Gastrocnemius medialis (tissue), 4 donors: Measurements from ENCODE around the gene CCNT2. TPM values are rescaled to one million over a fixed set of nuclear protein-coding genes. Genes with fewer than 3 reads are reported as not detected.

Experiments
- ATAC-seq, 2 donors: fragments of 150-250 bp; one replicate each; pipeline ENCODE4 v1.9.1; 2016
- DNase-seq, 2 donors: peaks; one replicate each; pipeline ENCODE4 v3.0.0-alpha.2; 2019
- H3K27ac ChIP-seq, 4 donors: fragments of 200-600 bp; sonication (generic); 1 replicate in 1 of 4; 2 replicates in 3 of 4; pipeline ENCODE4 v1.5.1; 2016 to 2018; ENCODE audit warnings: mild to moderate bottlenecking in 2 of 4, moderate library complexity in 1 of 4
- H3K27me3 ChIP-seq, 3 donors: fragments of 200-600 bp; sonication (generic) in 2 of 3; 1 replicate in 1 of 3; 2 replicates in 2 of 3; pipeline versions ENCODE4 v1.5.1 to v1.6.0; 2016 to 2019; ENCODE audit warnings: mild to moderate bottlenecking in 1 of 3, moderate library complexity in 1 of 3
- H3K36me3 ChIP-seq, 2 donors: fragments of 200-600 bp; sonication (generic) in 1 of 2; one replicate each; pipeline ENCODE4 v1.5.1; 2017 to 2018
- H3K4me1 ChIP-seq, 2 donors: fragments of 200-600 bp; sonication (generic) in 1 of 2; one replicate each; pipeline ENCODE4 v1.5.1; 2016 to 2017; ENCODE audit warnings: mild to moderate bottlenecking in 2 of 2
- H3K4me3 ChIP-seq, 4 donors: fragments of 200-600 bp; sonication (generic) in 3 of 4; 1 replicate in 1 of 4; 2 replicates in 3 of 4; pipeline ENCODE4 v1.5.1; 2016 to 2019; ENCODE audit warnings: mild to moderate bottlenecking in 2 of 4
- H3K9me3 ChIP-seq, 3 donors: fragments of 200-600 bp; sonication (generic) in 2 of 3; 1 replicate in 1 of 3; 2 replicates in 2 of 3; pipeline ENCODE4 v1.5.1; 2016 to 2019
- POLR2A ChIP-seq, 2 donors: fragments of 450-650 bp; IDR thresholded peaks; one replicate each; pipeline ENCODE4 v1.6.1; 2017; ENCODE audit warnings: antibody characterized with exemption in 2 of 2, mild to moderate bottlenecking in 2 of 2, moderate library complexity in 2 of 2
- in situ Hi-C, 4 donors: fragments of 200-750 bp; cut with MboI; loops; one replicate each; pipeline versions ENCODE4 v1.15.0 to v1.8.0; 2017; ENCODE audit warnings: low sequenced_read_pairs in 4 of 4
- intact Hi-C: fragments of 100-400 bp; cut with DNase I; formaldehyde crosslinking; loops from one replicate; pipeline ENCODE4 v1.15.1; 2023; ENCODE audit warnings: low total_unique reads
- total RNA-seq, 4 donors: library from RNA; depleted of rRNA; stranded (reverse); fragments of >200 nt; gene quantifications; one replicate each; pipeline versions ENCODE4 v1.1.0 to v1.2.3, GENCODE V29; 2016
- TF ChIP-seq, protein P1 (sequence below), 5 experiments: fragments of 450-650 bp in 3 of 5; fragments of 200-600 bp in 2 of 5; sonication (generic) in 2 of 5; IDR thresholded peaks in 4 of 5; conservative IDR thresholded peaks in 1 of 5; 1 replicate in 4 of 5; 2 replicates in 1 of 5; pipeline ENCODE4 v1.5.1; 2016 to 2019; ENCODE audit warnings: antibody characterized with exemption in 5 of 5, mild to moderate bottlenecking in 3 of 5, moderate library complexity in 3 of 5

Gene CCNT2
- total RNA-seq, 4 donors from 2014 or later, result 11.6 to 28.4 (median 18.6) TPM

GRCh38 chr2:134946073-134946472 lies 27.5 kb downstream of the CCNT2 start:
- DNase-seq (no peak), ATAC-seq (no peak)
- H3K36me3 ChIP-seq, result peaks cover 0 to 72% of the 10 kb centered on the region in 2 donors
- intact Hi-C loops, result no loop called here
- in situ Hi-C loops, result no loop called here
- no peaks in the 10 kb centered on the region for H3K4me1 ChIP-seq
- H3K4me3 ChIP-seq, result no peak overlapping the region
- H3K9me3 ChIP-seq, result no peaks in the 10 kb centered on the region
- no peaks in the 10 kb centered on the region for H3K27me3 ChIP-seq
- TF ChIP-seq POLR2A (IDR thresholded peaks at IDR 0.05), result no peak
- TF ChIP-seq, protein P1, sequence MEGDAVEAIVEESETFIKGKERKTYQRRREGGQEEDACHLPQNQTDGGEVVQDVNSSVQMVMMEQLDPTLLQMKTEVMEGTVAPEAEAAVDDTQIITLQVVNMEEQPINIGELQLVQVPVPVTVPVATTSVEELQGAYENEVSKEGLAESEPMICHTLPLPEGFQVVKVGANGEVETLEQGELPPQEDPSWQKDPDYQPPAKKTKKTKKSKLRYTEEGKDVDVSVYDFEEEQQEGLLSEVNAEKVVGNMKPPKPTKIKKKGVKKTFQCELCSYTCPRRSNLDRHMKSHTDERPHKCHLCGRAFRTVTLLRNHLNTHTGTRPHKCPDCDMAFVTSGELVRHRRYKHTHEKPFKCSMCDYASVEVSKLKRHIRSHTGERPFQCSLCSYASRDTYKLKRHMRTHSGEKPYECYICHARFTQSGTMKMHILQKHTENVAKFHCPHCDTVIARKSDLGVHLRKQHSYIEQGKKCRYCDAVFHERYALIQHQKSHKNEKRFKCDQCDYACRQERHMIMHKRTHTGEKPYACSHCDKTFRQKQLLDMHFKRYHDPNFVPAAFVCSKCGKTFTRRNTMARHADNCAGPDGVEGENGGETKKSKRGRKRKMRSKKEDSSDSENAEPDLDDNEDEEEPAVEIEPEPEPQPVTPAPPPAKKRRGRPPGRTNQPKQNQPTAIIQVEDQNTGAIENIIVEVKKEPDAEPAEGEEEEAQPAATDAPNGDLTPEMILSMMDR (IDR thresholded peaks at IDR 0.05 in 4 of 5, conservative IDR thresholded peaks at IDR 0.05 in 1 of 5), result no peak
- no peak overlapping the region for H3K27ac ChIP-seq

GRCh38 chr2:134949981-134950708 lies 31.5 kb downstream of the CCNT2 start:
- intact Hi-C loops, result no loop called here
- Histone ChIP-seq H3K4me1 (no peaks in the 10 kb centered on the region), H3K9me3 (no peaks in the 10 kb centered on the region), H3K4me3 (no peak overlapping the region), H3K27me3 (no peaks in the 10 kb centered on the region), H3K36me3 (peaks cover 0 to 78% of the 10 kb centered on the region in 2 donors), H3K27ac (no peak overlapping the region)
- DNase-seq, result no peak
- ATAC-seq, result no peak
- in situ Hi-C loops, result no loop called here
- TF ChIP-seq, protein P1 (IDR thresholded peaks at IDR 0.05 in 4 of 5, conservative IDR thresholded peaks at IDR 0.05 in 1 of 5), result no peak
- TF ChIP-seq POLR2A (IDR thresholded peaks at IDR 0.05), result no peak

DNA sequence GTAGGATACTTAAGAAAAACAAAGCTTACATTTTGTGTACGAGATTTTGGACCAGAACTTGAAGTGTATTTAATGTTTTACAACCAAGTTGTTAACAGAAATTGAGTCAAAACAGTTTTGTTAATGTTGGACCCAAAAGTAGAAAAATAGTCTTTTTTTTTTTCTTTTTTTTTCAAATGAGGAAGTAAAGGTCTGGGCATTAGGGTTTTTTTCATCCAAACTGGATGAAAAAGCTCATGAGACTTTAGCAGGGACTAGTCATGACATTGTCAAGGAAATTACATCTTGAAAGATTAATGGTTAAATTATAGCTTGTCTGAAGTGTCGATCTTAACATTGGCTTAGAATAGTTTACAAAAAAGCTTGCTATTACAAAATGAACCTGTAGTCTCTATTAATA lies 32.3 kb downstream of the CCNT2 start:
- Histone ChIP-seq H3K4me3 (no peak overlapping the region), H3K4me1 (no peaks in the 10 kb centered on the region), H3K9me3 (no peaks in the 10 kb centered on the region), H3K36me3 (peaks cover 0 to 85% of the 10 kb centered on the region in 2 donors), H3K27me3 (no peaks in the 10 kb centered on the region), H3K27ac (no peak overlapping the region)
- DNase-seq, result no peak
- TF ChIP-seq, protein P1 (IDR thresholded peaks at IDR 0.05 in 4 of 5, conservative IDR thresholded peaks at IDR 0.05 in 1 of 5), result no peak
- no peak for TF ChIP-seq POLR2A (IDR thresholded peaks at IDR 0.05)
- in situ Hi-C loops (no loop called here), intact Hi-C loops (no loop called here)
- no peak for ATAC-seq

- in situ Hi-C loops (no loop called here), intact Hi-C loops (no loop called here)
- no peak for ATAC-seq
- TF ChIP-seq, protein P1 (IDR thresholded peaks at IDR 0.05 in 4 of 5, conservative IDR thresholded peaks at IDR 0.05 in 1 of 5), result no peak
- no peak for TF ChIP-seq POLR2A (IDR thresholded peaks at IDR 0.05)
- Histone ChIP-seq H3K36me3 (peaks cover 0 to 88% of the 10 kb centered on the region in 2 donors), H3K4me3 (no peak overlapping the region), H3K4me1 (no peaks in the 10 kb centered on the region), H3K27me3 (no peaks in the 10 kb centered on the region), H3K27ac (no peak overlapping the region), H3K9me3 (no peaks in the 10 kb centered on the region)
- DNase-seq, result no peak
Observed at GRCh38 chr2:134952608-134953007, 34.0 kb downstream of the CCNT2 start.
